Mesothelial cell of epicardium (in vitro differentiated cells): ENCODE results near the gene NXF1. TPM values are rescaled to one million over a fixed set of nuclear protein-coding genes. Genes with fewer than 3 reads are reported as not detected.
"Not testable (repeated sequence)": the region's sequence is repeated elsewhere in the genome, so short reads cannot be mapped to it uniquely, and the experiment has no call there.

Source experiments
- DNase-seq, 2 experiments: peaks; one replicate each; pipeline ENCODE4 v3.0.0; 2021; ENCODE audit warnings: low spot score in 2 of 2; ENCODE audit not compliant: unreplicated experiment in 2 of 2
- H3K27ac Mint-ChIP-seq: 2 replicates; pipeline ENCODE4 v1.8.0; 2021; ENCODE audit warnings: mixed read lengths
- H3K27me3 Mint-ChIP-seq: 2 replicates; pipeline ENCODE4 v1.8.0; 2021; ENCODE audit warnings: low read depth, mixed read lengths
- H3K36me3 Mint-ChIP-seq: 2 replicates; pipeline ENCODE4 v1.8.0; 2021; ENCODE audit warnings: mixed read lengths
- H3K4me1 Mint-ChIP-seq: 2 replicates; pipeline ENCODE4 v1.8.0; 2021; ENCODE audit warnings: mixed read lengths
- H3K4me3 Mint-ChIP-seq: 2 replicates; pipeline ENCODE4 v1.8.0; 2021; ENCODE audit warnings: mild to moderate bottlenecking, moderate library complexity, mixed read lengths
- H3K9me3 Mint-ChIP-seq: 2 replicates; pipeline ENCODE4 v1.8.0; 2021; ENCODE audit warnings: mixed read lengths
- total RNA-seq: library from RNA; stranded (reverse); gene quantifications from 3 replicates; pipeline ENCODE4 v1.2.1, GENCODE V29; 2021
- TF ChIP-seq, protein P1 (sequence below): fragments of 200-600 bp; sonication (generic); IDR thresholded peaks from one replicate; pipeline ENCODE4 v1.5.0; 2021; ENCODE audit warnings: antibody characterized with exemption; ENCODE audit not compliant: unreplicated experiment

NXF1 gene
- total RNA-seq, 1 donor from 2014 or later: 108 TPM

GRCh38 chr11:62843466-62843865 is 38.2 kb upstream of the NXF1 start:
- Mint-ChIP-seq H3K27me3 (no peaks in the 10 kb centered on the region), H3K36me3 (no peaks in the 10 kb centered on the region)

DNA sequence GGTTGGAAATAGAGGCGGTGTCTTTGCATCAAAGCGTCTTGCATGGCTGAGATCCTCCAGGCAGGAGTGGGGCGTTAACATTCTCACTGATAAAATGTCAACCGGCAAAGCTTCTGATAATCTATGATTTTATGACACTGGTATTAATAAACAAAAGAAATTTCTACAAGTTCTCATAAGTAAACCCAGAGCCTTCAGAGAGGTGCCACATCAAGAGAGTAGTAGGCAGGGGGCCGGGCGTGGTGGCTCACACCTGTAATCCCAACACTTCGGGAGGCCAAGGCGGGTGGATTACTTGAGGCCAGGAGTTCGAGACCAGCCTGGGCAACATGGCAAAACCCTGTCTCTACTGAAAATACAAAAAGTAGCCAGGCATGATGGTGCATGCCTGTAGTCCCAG is 37.7 kb upstream of the NXF1 start:
- H3K27me3 Mint-ChIP-seq, H3K36me3 Mint-ChIP-seq, H3K27ac Mint-ChIP-seq, DNase-seq, H3K9me3 Mint-ChIP-seq, H3K4me3 Mint-ChIP-seq: not testable (repeated sequence)
- H3K4me1 Mint-ChIP-seq: peaks cover 16% of the 10 kb centered on the region

More at GRCh38 chr11:62843466-62843865, 38.2 kb upstream of the NXF1 start:
- H3K27ac Mint-ChIP-seq: no peak overlapping the region
- no peaks in the 10 kb centered on the region for H3K9me3 Mint-ChIP-seq
- peaks cover 16% of the 10 kb centered on the region for H3K4me1 Mint-ChIP-seq
- no peak overlapping the region for H3K4me3 Mint-ChIP-seq
- TF ChIP-seq, protein P1, sequence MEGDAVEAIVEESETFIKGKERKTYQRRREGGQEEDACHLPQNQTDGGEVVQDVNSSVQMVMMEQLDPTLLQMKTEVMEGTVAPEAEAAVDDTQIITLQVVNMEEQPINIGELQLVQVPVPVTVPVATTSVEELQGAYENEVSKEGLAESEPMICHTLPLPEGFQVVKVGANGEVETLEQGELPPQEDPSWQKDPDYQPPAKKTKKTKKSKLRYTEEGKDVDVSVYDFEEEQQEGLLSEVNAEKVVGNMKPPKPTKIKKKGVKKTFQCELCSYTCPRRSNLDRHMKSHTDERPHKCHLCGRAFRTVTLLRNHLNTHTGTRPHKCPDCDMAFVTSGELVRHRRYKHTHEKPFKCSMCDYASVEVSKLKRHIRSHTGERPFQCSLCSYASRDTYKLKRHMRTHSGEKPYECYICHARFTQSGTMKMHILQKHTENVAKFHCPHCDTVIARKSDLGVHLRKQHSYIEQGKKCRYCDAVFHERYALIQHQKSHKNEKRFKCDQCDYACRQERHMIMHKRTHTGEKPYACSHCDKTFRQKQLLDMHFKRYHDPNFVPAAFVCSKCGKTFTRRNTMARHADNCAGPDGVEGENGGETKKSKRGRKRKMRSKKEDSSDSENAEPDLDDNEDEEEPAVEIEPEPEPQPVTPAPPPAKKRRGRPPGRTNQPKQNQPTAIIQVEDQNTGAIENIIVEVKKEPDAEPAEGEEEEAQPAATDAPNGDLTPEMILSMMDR: no peak
- no peak for DNase-seq

DNA sequence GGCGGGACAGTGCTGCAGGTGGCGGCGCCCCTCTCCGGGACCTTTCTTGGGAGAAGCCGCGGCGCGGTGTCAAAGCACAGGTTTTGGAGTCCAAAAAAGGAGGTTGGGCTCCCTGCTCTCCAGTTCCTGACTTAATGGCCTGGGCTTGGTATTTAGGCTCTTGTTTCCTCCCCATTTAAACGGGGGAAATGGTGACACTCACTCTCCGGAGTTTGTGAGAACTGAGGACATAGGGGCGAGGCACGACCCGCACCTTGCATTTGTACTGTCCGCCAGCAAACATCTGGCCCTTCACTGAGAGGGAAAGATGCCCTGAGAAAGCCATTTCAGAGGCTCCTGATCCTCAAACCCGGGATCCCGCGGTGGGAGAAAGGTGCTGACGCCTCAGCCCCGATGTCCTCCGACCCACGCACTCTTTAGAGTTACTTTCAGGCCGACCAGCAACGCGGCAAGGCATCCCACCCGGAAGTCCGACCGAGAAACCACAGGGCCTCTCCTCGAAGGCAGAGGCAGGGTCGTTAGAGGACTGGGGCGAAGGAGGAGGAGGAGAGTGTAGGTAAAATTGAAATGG is 37.0 kb upstream of the NXF1 start:
- TF ChIP-seq, protein P1: no peak
- Mint-ChIP-seq H3K4me1 (peaks cover 16% of the 10 kb centered on the region), H3K27ac (no peak overlapping the region), H3K4me3 (no peak overlapping the region), H3K36me3 (peaks cover 5% of the 10 kb centered on the region), H3K27me3 (no peaks in the 10 kb centered on the region), H3K9me3 (no peaks in the 10 kb centered on the region)
- no peak for DNase-seq

- no peaks in the 10 kb centered on the region for H3K27me3 Mint-ChIP-seq
- H3K4me3 Mint-ChIP-seq: no peak overlapping the region
- H3K36me3 Mint-ChIP-seq: peaks cover 5% of the 10 kb centered on the region
- TF ChIP-seq, protein P1: no peak
- peak; percentile 68 to 82 for DNase-seq
- peaks cover 16% of the 10 kb centered on the region for H3K4me1 Mint-ChIP-seq
- H3K9me3 Mint-ChIP-seq: no peaks in the 10 kb centered on the region
- H3K27ac Mint-ChIP-seq: no peak overlapping the region
Observed at GRCh38 chr11:62841361-62842170, 36.3 kb upstream of the NXF1 start.

GRCh38 chr11:62840721-62841360 is 35.6 kb upstream of the NXF1 start:
- H3K27me3 Mint-ChIP-seq, H3K36me3 Mint-ChIP-seq, H3K27ac Mint-ChIP-seq, H3K4me3 Mint-ChIP-seq, H3K9me3 Mint-ChIP-seq: not testable (repeated sequence)
- peak in 1 of 2 experiments; percentile 69 for DNase-seq
- peaks cover 16% of the 10 kb centered on the region for H3K4me1 Mint-ChIP-seq

- TF ChIP-seq, protein P1: no peak
- H3K27me3 Mint-ChIP-seq: no peaks in the 10 kb centered on the region
- H3K4me1 Mint-ChIP-seq: peaks cover 16% of the 10 kb centered on the region
- peak; percentile 67 to 87 for DNase-seq
- no peak within 1 kb of the TSS for H3K4me3 Mint-ChIP-seq
- H3K27ac Mint-ChIP-seq: no peak within 1 kb of the TSS
- peaks cover 10% of the 10 kb centered on the region for H3K36me3 Mint-ChIP-seq
- no peaks in the 10 kb centered on the region for H3K9me3 Mint-ChIP-seq
Observed at GRCh38 chr11:62839050-62839945, 34.1 kb upstream of the NXF1 start, which contains the start of gene WDR74. Gene WDR74, minus strand, starts transcription at chr11:62839590. Its CDS starts 20 bp downstream, at chr11:62839570.
